GM21423 (cell line): ENCODE measurements around the gene TAP2.

ENCODE experiments used
- ATAC-seq: cut with Tn5 transposase; IDR thresholded peaks from one replicate; pipeline ENCODE4 v1.9.1; 2021; ENCODE audit warnings: mild to moderate bottlenecking, moderate library complexity; ENCODE audit not compliant: unreplicated experiment

Gene TAP2

GRCh38 chr6:32854376-32855178, 16.0 kb upstream of the TAP2 start:
- ATAC-seq = peak; percentile 15

- peak; percentile 81 for ATAC-seq
Observed at GRCh38 chr6:32853541-32854375, 15.2 kb upstream of the TAP2 start, which contains the start of the genes PSMB9 and TAP1. Gene PSMB9, plus strand, starts transcription at chr6:32854192. Its CDS starts 38 bp downstream, at chr6:32854230. Gene TAP1, minus strand, starts transcription at chr6:32853704. Its CDS starts 68 bp downstream, at chr6:32853636.

GRCh38 chr6:32852844-32853540, 14.5 kb upstream of the TAP2 start:
- peak; percentile 16 for ATAC-seq

GRCh38 chr6:32852018-32852843, 13.7 kb upstream of the TAP2 start:
- no peak for ATAC-seq

- no peak for ATAC-seq
Observed at GRCh38 chr6:32851025-32851424, 12.5 kb upstream of the TAP2 start.

- no peak for ATAC-seq
Observed at GRCh38 chr6:32849126-32849525, 10.6 kb upstream of the TAP2 start.

GRCh38 chr6:32847795-32848194, 9.3 kb upstream of the TAP2 start:
- no peak for ATAC-seq

- no peak for ATAC-seq
Observed at GRCh38 chr6:32847004-32847403, 8.5 kb upstream of the TAP2 start.

GRCh38 chr6:32845384-32845884, 6.9 kb upstream of the TAP2 start:
- ATAC-seq = no peak

GRCh38 chr6:32844839-32845383, 6.4 kb upstream of the TAP2 start:
- no peak for ATAC-seq

GRCh38 chr6:32843979-32844838, 5.7 kb upstream of the TAP2 start, which contains the start of gene PSMB8:
Gene PSMB8, minus strand, starts transcription at chr6:32844047. Its CDS starts 51 bp downstream, at chr6:32843996.
- ATAC-seq = peak; percentile 72

- ATAC-seq = no peak
Observed at GRCh38 chr6:32843331-32843978, 4.9 kb upstream of the TAP2 start.

GRCh38 chr6:32842690-32843089, 4.2 kb upstream of the TAP2 start:
- ATAC-seq = no peak

GRCh38 chr6:32842021-32842650, 3.6 kb upstream of the TAP2 start:
- no peak for ATAC-seq

GRCh38 chr6:32840604-32841246, 2.2 kb upstream of the TAP2 start:
- no peak for ATAC-seq

GRCh38 chr6:32839356-32839755, 817 bp upstream of the TAP2 start:
- no peak for ATAC-seq

GRCh38 chr6:32837651-32838113, 857 bp downstream of the TAP2 start:
- no peak for ATAC-seq
